Transverse colon (tissue), 4 donors: Measurements from ENCODE around the gene SHFL.

Experiments used
- POLR2A ChIP-seq: fragments of 450-650 bp; IDR thresholded peaks from one replicate; pipeline ENCODE4 v1.6.1; 2016; ENCODE audit warnings: antibody characterized with exemption, mild to moderate bottlenecking, moderate library complexity
- POLR2AphosphoS5 ChIP-seq, 3 donors: sonication (generic); formaldehyde crosslinking; IDR thresholded peaks; one replicate each; pipeline ENCODE4 v1.6.1; 2016; ENCODE audit warnings: antibody characterized with exemption in 3 of 3
- TF ChIP-seq, protein P1 (sequence below), 5 experiments: fragments of 200-600 bp in 3 of 5; fragments of 450-650 bp in 2 of 5; sonication (generic) in 3 of 5; IDR thresholded peaks; 1 replicate in 2 of 5; 2 replicates in 3 of 5; pipeline ENCODE4 v1.5.1; 2016 to 2017; ENCODE audit warnings: antibody characterized with exemption in 5 of 5, inconsistent platforms in 3 of 5, mild to moderate bottlenecking in 2 of 5, moderate library complexity in 1 of 5

DNA sequence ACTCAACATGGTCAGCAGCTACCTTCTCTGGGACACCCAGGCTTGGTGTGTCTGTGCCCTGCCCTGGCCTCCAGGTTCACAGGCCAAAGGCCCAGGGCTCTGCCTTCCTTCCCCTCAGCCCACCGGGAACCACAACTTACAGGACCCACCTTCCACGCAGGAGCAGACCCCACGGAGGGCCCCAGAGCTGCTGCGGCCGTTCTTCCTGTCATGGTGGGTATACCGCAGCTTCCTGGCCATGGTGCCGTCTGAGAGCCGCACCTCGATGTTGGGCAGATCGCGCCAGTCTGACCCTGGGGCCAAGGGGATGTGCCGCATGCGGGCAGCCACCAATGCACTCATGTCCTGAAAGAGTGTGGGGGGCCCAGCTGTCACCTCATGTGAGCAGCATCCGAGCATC is 50.8 kb downstream of the SHFL start:
- TF ChIP-seq, protein P1, sequence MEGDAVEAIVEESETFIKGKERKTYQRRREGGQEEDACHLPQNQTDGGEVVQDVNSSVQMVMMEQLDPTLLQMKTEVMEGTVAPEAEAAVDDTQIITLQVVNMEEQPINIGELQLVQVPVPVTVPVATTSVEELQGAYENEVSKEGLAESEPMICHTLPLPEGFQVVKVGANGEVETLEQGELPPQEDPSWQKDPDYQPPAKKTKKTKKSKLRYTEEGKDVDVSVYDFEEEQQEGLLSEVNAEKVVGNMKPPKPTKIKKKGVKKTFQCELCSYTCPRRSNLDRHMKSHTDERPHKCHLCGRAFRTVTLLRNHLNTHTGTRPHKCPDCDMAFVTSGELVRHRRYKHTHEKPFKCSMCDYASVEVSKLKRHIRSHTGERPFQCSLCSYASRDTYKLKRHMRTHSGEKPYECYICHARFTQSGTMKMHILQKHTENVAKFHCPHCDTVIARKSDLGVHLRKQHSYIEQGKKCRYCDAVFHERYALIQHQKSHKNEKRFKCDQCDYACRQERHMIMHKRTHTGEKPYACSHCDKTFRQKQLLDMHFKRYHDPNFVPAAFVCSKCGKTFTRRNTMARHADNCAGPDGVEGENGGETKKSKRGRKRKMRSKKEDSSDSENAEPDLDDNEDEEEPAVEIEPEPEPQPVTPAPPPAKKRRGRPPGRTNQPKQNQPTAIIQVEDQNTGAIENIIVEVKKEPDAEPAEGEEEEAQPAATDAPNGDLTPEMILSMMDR (IDR thresholded peaks at IDR 0.05): no peak
- TF ChIP-seq POLR2A (no peak), POLR2AphosphoS5 (IDR thresholded peaks at IDR 0.05) (no peak)
